ENCODE measurements around the gene FANCE.
"Not testable (repeated sequence)": the region's sequence is repeated elsewhere in the genome, so short reads cannot be mapped to it uniquely, and the experiment has no call there.

FANCE gene

DNA sequence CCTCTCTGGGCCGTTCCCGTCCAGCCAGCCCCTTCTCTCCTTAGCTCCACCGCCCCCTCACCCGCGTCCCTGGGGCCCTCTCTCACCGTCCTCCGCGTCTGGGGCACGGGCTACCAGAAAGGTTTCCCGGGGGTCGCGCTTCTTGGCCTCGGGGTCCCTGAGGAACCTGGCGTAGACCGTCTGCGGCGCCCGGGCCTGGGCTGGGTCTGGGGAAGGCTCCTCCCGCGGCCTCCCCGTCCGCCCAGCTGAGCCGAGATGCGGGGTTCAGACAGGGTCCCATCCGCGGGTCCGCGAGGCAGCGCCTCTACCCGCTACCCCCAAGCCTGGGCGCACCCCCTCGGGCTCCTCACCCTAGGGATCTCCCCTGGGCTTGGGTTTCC lies 59.4 kb downstream of the FANCE start:
- no peak for DNase-seq
- peak overlapping the region; percentile 61 for H3K4me3 Mint-ChIP-seq
- H3K36me3 Mint-ChIP-seq (ENCODE audit: low read depth), result no peaks in the 10 kb centered on the region
- H3K27me3 Mint-ChIP-seq (ENCODE audit: low read depth, poor library complexity), result peaks cover 11% of the 10 kb centered on the region
- no peak for TF ChIP-seq CTCF (IDR thresholded peaks at IDR 0.05)
- peaks cover 62% of the 10 kb centered on the region for H3K4me1 Mint-ChIP-seq
- no peaks in the 10 kb centered on the region for H3K9me3 Mint-ChIP-seq
- no peak overlapping the region for H3K27ac Mint-ChIP-seq

DNA sequence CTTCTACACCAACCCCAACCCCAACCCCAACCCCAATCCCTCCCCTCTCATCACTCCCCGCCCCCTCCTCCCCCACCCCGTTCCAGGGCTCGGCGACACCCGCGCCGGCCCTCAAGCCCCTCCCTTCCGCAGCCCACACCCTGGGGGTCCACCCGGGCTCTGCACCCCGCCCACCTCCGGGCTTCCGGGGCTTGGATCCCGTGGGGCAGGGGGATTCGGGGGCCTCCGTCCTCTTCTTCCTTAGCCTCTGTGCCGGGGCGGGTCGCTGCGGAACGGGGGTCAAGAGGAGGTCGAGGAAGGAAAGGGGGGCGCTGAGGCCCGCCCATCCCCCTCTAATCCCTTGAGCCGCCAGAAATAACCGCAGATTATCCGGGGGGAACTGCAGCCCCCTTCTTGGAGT lies 59.9 kb downstream of the FANCE start:
- H3K4me1 Mint-ChIP-seq, result peaks cover 57% of the 10 kb centered on the region
- H3K36me3 Mint-ChIP-seq (ENCODE audit: low read depth), result no peaks in the 10 kb centered on the region
- DNase-seq, result peak; percentile 25
- no peak overlapping the region for H3K27ac Mint-ChIP-seq
- peaks cover 10% of the 10 kb centered on the region for H3K27me3 Mint-ChIP-seq (ENCODE audit: low read depth, poor library complexity)
- H3K4me3 Mint-ChIP-seq, result peak overlapping the region; percentile 65
- no peak for TF ChIP-seq CTCF (IDR thresholded peaks at IDR 0.05)
- no peaks in the 10 kb centered on the region for H3K9me3 Mint-ChIP-seq

DNA sequence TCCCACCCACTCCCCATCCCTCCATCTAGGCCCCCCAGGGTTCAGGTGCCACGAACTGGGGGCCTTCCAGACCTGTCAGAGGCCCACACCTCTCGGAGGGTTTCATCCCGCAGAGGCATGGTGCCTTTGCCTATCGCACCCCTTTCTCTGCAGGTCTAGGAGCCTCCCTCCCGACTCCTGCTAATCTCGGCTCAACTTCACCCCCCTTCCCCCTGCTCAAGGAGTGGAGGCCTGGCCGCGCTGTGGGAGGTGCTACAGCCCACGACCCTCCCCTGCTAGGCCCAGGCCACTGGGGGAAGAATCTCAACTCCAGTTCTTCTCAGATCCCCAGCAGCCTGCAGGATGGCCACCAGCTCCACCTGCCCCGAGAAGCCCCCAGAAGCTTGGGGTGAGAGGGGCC lies 60.6 kb downstream of the FANCE start, which contains the start of gene TULP1:
Gene TULP1 (minus strand): TSS at position 157 of the 400 bp plus-strand sequence. CDS start 38 bp downstream, at position 119.
- H3K9me3 Mint-ChIP-seq, result no peaks in the 10 kb centered on the region
- TF ChIP-seq CTCF (IDR thresholded peaks at IDR 0.05), result no peak
- no peak for DNase-seq
- peaks cover 53% of the 10 kb centered on the region for H3K4me1 Mint-ChIP-seq
- H3K27ac Mint-ChIP-seq, result no peak within 1 kb of the TSS
- no peaks in the 10 kb centered on the region for H3K36me3 Mint-ChIP-seq (ENCODE audit: low read depth)
- H3K4me3 Mint-ChIP-seq, result peak within 1 kb of the TSS; percentile 65
- peaks cover 12% of the 10 kb centered on the region for H3K27me3 Mint-ChIP-seq (ENCODE audit: low read depth, poor library complexity)

- no peak overlapping the region for H3K27ac Mint-ChIP-seq
- DNase-seq, result no peak
- peaks cover 35% of the 10 kb centered on the region for H3K4me1 Mint-ChIP-seq
- no peaks in the 10 kb centered on the region for H3K36me3 Mint-ChIP-seq (ENCODE audit: low read depth)
- H3K9me3 Mint-ChIP-seq, result no peaks in the 10 kb centered on the region
- peaks cover 15% of the 10 kb centered on the region for H3K27me3 Mint-ChIP-seq (ENCODE audit: low read depth, poor library complexity)
- TF ChIP-seq CTCF (IDR thresholded peaks at IDR 0.05), result no peak
- H3K4me3 Mint-ChIP-seq, result no peak overlapping the region
Observed at GRCh38 chr6:35514587-35514986, 62.4 kb downstream of the FANCE start.

GRCh38 chr6:35515939-35516338 lies 63.8 kb downstream of the FANCE start:
- DNase-seq; H3K9me3 Mint-ChIP-seq; H3K27ac Mint-ChIP-seq; H3K4me3 Mint-ChIP-seq; H3K36me3 Mint-ChIP-seq (ENCODE audit: low read depth): not testable (repeated sequence)
- H3K27me3 Mint-ChIP-seq (ENCODE audit: low read depth, poor library complexity), result peaks cover 15% of the 10 kb centered on the region
- peaks cover 22% of the 10 kb centered on the region for H3K4me1 Mint-ChIP-seq
